ENCODE measurements around the gene ZNF532. TPM values are rescaled to one million over a fixed set of nuclear protein-coding genes. Genes with fewer than 3 reads are reported as not detected.

ZNF532 gene
- polyA plus RNA-seq, 1 donor (not counting 4 experiments of a cell fraction or from before 2014, with no cell fraction given): 31.5 TPM

DNA sequence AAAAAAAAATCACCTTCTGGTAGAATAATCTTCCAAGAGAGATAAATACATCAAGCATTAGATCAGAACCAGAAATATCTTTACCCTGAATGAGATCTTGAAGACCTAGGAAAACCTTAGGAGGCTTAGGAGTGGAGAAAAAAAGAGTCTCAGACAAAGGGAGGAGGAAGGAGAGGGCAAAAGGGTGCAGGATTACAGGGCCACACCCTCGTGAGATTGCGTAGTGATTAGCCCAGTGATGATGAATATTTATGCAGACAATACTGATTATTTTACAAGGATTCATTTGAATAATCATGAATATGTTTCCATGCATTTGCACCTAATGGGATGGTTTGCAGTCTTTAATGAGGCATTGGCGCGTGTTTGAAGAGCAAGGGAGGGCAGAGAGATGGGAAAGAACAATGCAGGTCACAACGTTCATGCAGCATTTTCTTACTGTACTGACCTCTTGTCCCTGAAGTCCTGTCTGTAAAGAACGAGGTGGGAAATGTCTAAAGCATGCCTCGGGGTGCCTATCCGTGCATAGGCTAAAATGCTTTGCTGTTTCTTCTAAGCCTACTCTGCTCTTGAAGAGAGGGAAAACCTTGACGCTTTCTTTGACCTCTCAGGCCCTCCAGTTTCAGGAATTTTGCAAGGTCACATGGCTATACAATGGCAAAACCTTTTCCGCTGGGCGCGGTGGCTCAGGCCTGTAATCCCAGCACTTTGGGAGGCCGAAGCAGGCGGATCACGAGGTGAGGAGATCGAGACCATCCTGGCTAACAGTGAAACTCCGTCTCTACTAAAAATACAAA is 18.6 kb upstream of the ZNF532 start:
- H3K79me2 ChIP-seq (ENCODE audit: control insufficient read depth, insufficient read depth, low read length): no peaks in the 10 kb centered on the region
- peaks cover 30% of the 10 kb centered on the region for H3K4me1 ChIP-seq (ENCODE audit: control insufficient read depth, extremely low read depth, insufficient read depth, low read length)
- no peak for TF ChIP-seq EZH2 (IDR thresholded peaks at IDR 0.05; ENCODE audit: low read length)
- TF ChIP-seq, protein P1, sequence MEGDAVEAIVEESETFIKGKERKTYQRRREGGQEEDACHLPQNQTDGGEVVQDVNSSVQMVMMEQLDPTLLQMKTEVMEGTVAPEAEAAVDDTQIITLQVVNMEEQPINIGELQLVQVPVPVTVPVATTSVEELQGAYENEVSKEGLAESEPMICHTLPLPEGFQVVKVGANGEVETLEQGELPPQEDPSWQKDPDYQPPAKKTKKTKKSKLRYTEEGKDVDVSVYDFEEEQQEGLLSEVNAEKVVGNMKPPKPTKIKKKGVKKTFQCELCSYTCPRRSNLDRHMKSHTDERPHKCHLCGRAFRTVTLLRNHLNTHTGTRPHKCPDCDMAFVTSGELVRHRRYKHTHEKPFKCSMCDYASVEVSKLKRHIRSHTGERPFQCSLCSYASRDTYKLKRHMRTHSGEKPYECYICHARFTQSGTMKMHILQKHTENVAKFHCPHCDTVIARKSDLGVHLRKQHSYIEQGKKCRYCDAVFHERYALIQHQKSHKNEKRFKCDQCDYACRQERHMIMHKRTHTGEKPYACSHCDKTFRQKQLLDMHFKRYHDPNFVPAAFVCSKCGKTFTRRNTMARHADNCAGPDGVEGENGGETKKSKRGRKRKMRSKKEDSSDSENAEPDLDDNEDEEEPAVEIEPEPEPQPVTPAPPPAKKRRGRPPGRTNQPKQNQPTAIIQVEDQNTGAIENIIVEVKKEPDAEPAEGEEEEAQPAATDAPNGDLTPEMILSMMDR (optimal IDR thresholded peaks at IDR 0.05 in 1 of 3, IDR thresholded peaks at IDR 0.05 in 1 of 3, conservative IDR thresholded peaks at IDR 0.05 in 1 of 3; ENCODE audit: extremely low read depth in 1 of 3, insufficient read depth in 2 of 3, low read length in 3 of 3): no peak
- no peak overlapping the region for H3K4me3 ChIP-seq (ENCODE audit: control insufficient read depth in 2 of 3, extremely low read depth in 1 of 3, insufficient read depth in 2 of 3, low read depth in 1 of 3, low read length in 3 of 3)
- no peaks in the 10 kb centered on the region for H4K20me1 ChIP-seq (ENCODE audit: control insufficient read depth, extremely low read depth, insufficient read depth, low read length)
- no peak overlapping the region for H2AFZ ChIP-seq (ENCODE audit: control insufficient read depth, low read length)
- H3K4me2 ChIP-seq (ENCODE audit: control insufficient read depth, extremely low read depth, insufficient read depth, low read depth, low read length): no peak overlapping the region
- H3K27me3 ChIP-seq (ENCODE audit: control insufficient read depth, extremely low read depth, insufficient read depth, low read length): no peaks in the 10 kb centered on the region
- no peak overlapping the region for H3K9ac ChIP-seq (ENCODE audit: control insufficient read depth, extremely low read depth, insufficient read depth, low read length)
- DNase-seq (ENCODE audit: low read depth, low spot score) (no peak), FAIRE-seq (peak; percentile 58)
- H3K27ac ChIP-seq (ENCODE audit: control insufficient read depth, insufficient read depth, low read length): no peak overlapping the region
- H3K36me3 ChIP-seq (ENCODE audit: control insufficient read depth in 2 of 2, extremely low read depth in 1 of 2, insufficient read depth in 2 of 2, low read length in 2 of 2): no peaks in the 10 kb centered on the region
- dilution Hi-C loops (cut with MboI; ENCODE audit: extremely low pct_ligation_motif_present, low sequenced_read_pairs): no loop called here
- no peaks in the 10 kb centered on the region for H3K9me3 ChIP-seq (ENCODE audit: control insufficient read depth, low read depth, low read length)
- no peaks in the 10 kb centered on the region for H3K9me1 ChIP-seq (ENCODE audit: control insufficient read depth, extremely low read depth, insufficient read depth, low read length)

DNA sequence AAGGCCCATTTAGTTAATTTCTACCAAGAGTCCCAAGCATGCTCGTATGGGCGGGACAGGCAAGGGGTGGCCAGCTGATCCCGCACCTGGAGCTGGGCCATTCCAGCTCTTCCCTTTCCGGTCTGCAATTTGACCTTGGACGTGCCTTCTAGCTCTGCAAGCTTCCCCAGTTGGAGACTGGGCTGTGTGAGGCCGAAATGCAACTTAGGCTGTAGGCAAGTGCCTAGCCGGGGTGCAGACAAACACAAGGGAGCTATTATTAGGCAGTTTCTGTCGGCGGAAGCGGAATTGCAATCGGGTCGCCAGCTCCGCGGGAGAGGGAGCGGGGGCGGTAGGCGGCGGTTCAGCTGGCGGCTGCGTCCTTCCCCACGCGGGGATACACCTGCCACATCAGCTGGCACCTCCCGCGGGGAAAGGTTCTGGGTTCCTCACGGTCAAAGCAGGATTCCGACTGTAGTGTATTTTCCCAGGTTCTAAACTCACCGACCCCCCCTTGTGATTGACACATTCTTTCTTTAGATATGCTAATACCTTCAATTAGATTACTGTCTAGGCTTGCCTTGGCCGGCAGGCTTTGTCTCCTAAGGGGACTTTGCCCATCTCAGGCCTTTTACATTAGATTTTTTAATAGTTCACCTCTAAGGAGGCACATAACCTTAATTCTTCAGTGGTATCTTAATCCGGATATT is 17.1 kb upstream of the ZNF532 start:
- no peaks in the 10 kb centered on the region for H3K36me3 ChIP-seq (ENCODE audit: control insufficient read depth in 2 of 2, extremely low read depth in 1 of 2, insufficient read depth in 2 of 2, low read length in 2 of 2)
- dilution Hi-C loops (cut with MboI; ENCODE audit: extremely low pct_ligation_motif_present, low sequenced_read_pairs): no loop called here
- FAIRE-seq (no peak), DNase-seq (ENCODE audit: low read depth, low spot score) (no peak)
- H3K9me3 ChIP-seq (ENCODE audit: control insufficient read depth, low read depth, low read length): no peaks in the 10 kb centered on the region
- H3K27ac ChIP-seq (ENCODE audit: control insufficient read depth, insufficient read depth, low read length): peak overlapping the region; percentile 14
- peak overlapping the region; percentile 49 for H2AFZ ChIP-seq (ENCODE audit: control insufficient read depth, low read length)
- no peak overlapping the region for H3K4me3 ChIP-seq (ENCODE audit: control insufficient read depth in 2 of 3, extremely low read depth in 1 of 3, insufficient read depth in 2 of 3, low read depth in 1 of 3, low read length in 3 of 3)
- no peaks in the 10 kb centered on the region for H3K9me1 ChIP-seq (ENCODE audit: control insufficient read depth, extremely low read depth, insufficient read depth, low read length)
- no peaks in the 10 kb centered on the region for H3K27me3 ChIP-seq (ENCODE audit: control insufficient read depth, extremely low read depth, insufficient read depth, low read length)
- H3K4me2 ChIP-seq (ENCODE audit: control insufficient read depth, extremely low read depth, insufficient read depth, low read depth, low read length): peak overlapping the region; percentile 41
- H3K79me2 ChIP-seq (ENCODE audit: control insufficient read depth, insufficient read depth, low read length): no peaks in the 10 kb centered on the region
- H4K20me1 ChIP-seq (ENCODE audit: control insufficient read depth, extremely low read depth, insufficient read depth, low read length): no peaks in the 10 kb centered on the region
- peaks cover 32% of the 10 kb centered on the region for H3K4me1 ChIP-seq (ENCODE audit: control insufficient read depth, extremely low read depth, insufficient read depth, low read length)
- TF ChIP-seq, protein P1 (optimal IDR thresholded peaks at IDR 0.05 in 1 of 3, IDR thresholded peaks at IDR 0.05 in 1 of 3, conservative IDR thresholded peaks at IDR 0.05 in 1 of 3; ENCODE audit: extremely low read depth in 1 of 3, insufficient read depth in 2 of 3, low read length in 3 of 3): no peak
- no peak for TF ChIP-seq EZH2 (IDR thresholded peaks at IDR 0.05; ENCODE audit: low read length)
- H3K9ac ChIP-seq (ENCODE audit: control insufficient read depth, extremely low read depth, insufficient read depth, low read length): no peak overlapping the region

Measured in keratinocyte (primary cell).